NB4 (cell line): ENCODE results near the gene DMAC2.

Experiments used
- DNase-seq: peaks from one replicate; pipeline ENCODE4 v3.0.0; 2010; ENCODE audit warnings: low read depth
- H3K4me3 ChIP-seq: one replicate; pipeline ENCODE4 v1.5.1; 2011; ENCODE audit warnings: mild to moderate bottlenecking, low read depth, low read length, moderate library complexity
- MYC ChIP-seq: IDR thresholded peaks from 2 replicates; pipeline ENCODE4 v1.6.1; 2011; ENCODE audit warnings: low read depth, low read length
- POLR2A ChIP-seq: IDR thresholded peaks from 2 replicates; pipeline ENCODE4 v1.6.1; 2011; ENCODE audit warnings: mild to moderate bottlenecking; ENCODE audit not compliant: insufficient read length; ENCODE audit errors: extremely low read depth
- TF ChIP-seq, protein P1 (sequence below): IDR thresholded peaks from one replicate; pipeline ENCODE4 v1.5.1; 2012; ENCODE audit warnings: low read depth, low read length
- TF ChIP-seq, protein P2 (sequence below): IDR thresholded peaks from 2 replicates; pipeline ENCODE4 v1.6.1; 2011; ENCODE audit warnings: low read depth, low read length

The DMAC2 gene

DNA sequence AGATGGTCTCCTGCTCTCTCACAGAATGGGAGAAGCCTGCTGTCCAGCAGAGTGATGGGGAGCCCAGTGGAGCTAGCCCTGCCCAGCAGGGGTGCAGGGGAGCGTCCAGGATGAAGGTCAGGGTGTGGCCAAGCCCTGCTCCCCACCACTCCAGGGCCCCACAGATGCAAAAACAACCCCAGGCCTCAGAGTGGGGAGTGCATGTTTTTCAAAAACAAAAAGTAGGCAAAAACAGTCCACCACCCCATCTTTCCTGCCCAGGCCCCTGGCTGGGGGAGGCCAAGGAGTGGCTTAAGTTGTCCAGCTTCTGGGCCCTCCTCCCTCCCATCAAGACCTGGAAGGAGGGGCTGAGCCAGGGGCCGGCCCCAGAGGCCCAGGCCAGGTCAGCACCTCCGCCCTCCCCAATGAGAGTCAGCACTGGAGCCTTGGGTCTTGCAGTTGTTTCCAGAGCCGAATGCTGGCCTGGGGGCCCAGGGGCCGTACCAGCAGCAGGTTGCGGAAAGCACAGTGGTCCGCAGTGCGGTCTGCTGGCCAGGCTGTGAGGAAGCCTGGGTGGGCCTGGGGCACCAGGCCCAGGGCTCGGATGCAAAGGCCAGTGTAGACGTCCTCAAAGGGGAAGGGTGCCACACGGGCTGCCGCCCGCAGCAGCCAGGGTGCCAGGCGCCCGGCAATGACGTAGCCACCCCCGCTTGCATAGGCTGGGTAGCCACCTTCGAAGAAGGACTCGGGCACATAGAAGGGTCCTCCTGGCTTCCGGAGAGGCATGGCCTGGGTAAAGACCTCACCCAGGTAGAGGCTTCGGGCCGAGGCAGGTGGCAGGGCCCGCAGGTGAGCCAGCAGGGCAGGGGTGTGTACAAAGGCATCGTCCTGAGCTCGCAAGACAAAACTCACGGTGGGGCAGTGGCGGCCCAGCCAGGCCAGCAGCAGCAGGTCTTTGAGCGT is 14.3 kb downstream of the DMAC2 start:
- DNase-seq = no peak
- no peak for TF ChIP-seq POLR2A
- TF ChIP-seq MYC = no peak
- TF ChIP-seq, protein P1, sequence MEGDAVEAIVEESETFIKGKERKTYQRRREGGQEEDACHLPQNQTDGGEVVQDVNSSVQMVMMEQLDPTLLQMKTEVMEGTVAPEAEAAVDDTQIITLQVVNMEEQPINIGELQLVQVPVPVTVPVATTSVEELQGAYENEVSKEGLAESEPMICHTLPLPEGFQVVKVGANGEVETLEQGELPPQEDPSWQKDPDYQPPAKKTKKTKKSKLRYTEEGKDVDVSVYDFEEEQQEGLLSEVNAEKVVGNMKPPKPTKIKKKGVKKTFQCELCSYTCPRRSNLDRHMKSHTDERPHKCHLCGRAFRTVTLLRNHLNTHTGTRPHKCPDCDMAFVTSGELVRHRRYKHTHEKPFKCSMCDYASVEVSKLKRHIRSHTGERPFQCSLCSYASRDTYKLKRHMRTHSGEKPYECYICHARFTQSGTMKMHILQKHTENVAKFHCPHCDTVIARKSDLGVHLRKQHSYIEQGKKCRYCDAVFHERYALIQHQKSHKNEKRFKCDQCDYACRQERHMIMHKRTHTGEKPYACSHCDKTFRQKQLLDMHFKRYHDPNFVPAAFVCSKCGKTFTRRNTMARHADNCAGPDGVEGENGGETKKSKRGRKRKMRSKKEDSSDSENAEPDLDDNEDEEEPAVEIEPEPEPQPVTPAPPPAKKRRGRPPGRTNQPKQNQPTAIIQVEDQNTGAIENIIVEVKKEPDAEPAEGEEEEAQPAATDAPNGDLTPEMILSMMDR = no peak
- TF ChIP-seq, protein P2, sequence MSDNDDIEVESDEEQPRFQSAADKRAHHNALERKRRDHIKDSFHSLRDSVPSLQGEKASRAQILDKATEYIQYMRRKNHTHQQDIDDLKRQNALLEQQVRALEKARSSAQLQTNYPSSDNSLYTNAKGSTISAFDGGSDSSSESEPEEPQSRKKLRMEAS = no peak
- H3K4me3 ChIP-seq = no peak overlapping the region

DNA sequence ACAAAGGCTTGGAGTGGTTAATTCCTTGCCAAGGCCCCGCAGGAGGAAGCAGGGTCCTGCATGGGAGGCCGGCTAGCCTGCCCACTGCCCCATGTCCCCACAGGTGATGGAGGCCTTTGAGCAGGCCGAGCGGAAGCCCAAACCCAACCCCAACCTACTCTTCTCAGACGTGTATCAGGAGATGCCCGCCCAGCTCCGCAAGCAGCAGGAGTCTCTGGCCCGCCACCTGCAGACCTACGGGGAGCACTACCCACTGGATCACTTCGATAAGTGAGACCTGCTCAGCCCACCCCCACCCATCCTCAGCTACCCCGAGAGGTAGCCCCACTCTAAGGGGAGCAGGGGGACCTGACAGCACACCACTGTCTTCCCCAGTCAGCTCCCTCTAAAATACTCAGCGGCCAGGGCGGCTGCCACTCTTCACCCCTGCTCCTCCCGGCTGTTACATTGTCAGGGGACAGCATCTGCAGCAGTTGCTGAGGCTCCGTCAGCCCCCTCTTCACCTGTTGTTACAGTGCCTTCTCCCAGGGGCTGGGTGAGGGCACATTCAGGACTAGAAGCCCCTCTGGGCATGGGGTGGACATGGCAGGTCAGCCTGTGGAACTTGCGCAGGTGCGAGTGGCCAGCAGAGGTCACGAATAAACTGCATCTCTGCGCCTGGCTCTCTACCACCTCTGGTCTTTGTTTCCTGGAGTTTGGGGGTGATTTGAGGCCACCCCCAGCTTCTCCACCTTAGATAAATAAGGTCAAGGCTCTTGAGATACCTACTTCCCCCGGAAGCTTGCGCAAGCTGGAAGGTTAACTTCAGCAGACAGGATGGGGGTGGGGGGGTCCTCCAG is 15.2 kb downstream of the DMAC2 start:
- H3K4me3 ChIP-seq = peak overlapping the region; percentile 16
- TF ChIP-seq, protein P2 = no peak
- no peak for TF ChIP-seq POLR2A
- TF ChIP-seq, protein P1 = no peak
- TF ChIP-seq MYC = no peak
- DNase-seq = peak; percentile 69

DNA sequence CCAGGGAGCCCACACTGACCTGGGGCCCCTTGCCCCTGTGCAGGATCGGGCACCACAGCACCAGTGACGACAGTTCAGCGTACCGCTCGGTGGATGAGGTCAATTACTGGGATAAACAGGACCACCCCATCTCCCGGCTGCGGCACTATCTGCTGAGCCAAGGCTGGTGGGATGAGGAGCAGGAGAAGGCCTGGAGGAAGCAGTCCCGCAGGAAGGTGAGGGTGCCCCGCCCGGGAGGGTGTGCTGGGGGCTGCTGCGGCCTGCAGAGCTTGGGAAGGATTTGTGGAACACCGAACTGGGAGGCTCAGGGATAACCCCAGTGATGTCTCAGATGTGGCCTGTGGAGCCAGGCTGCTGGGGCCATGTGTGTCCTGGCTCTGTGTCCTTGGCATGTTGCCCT is 16.8 kb downstream of the DMAC2 start:
- H3K4me3 ChIP-seq = no peak overlapping the region
- TF ChIP-seq, protein P1 = no peak
- TF ChIP-seq MYC (no peak), POLR2A (no peak)
- TF ChIP-seq, protein P2 = no peak
- DNase-seq = no peak

DNA sequence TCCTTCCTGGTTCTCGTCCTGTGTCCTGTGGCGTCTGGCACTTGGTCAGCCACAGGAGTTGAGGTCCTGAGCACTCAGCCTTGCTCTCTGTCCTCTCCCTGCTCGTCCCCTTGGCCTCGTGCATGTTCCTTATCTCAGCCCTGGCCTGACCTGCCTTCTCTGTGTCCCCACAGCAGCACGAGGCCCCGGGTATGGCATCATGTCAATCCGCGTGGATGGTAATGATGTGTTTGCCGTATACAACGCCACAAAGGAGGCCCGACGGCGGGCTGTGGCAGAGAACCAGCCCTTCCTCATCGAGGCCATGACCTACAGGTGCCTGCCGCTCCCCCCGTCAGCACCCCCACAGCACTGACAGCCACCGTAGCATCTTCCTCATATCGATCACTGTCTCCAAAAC is 17.3 kb downstream of the DMAC2 start:
- DNase-seq = no peak
- TF ChIP-seq POLR2A = no peak
- TF ChIP-seq MYC = no peak
- TF ChIP-seq, protein P2 = no peak
- TF ChIP-seq, protein P1 = no peak

DNA sequence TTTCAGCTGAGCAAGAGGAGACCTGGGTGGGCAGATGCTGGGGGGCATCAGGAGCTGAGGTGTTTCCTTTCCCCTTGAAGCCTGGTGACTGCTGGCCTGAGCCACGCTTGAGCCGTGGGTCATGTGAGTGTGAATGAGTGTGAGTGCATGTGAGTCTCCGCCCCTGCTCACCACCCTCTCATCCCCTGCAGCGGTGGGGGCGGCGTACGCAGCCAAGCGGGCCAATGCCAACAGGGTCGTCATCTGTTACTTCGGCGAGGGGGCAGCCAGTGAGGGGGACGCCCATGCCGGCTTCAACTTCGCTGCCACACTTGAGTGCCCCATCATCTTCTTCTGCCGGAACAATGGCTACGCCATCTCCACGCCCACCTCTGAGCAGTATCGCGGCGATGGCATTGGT is 17.7 kb downstream of the DMAC2 start:
- DNase-seq = no peak
- H3K4me3 ChIP-seq = no peak overlapping the region
- TF ChIP-seq, protein P2 = no peak
- TF ChIP-seq POLR2A (no peak), MYC (no peak)
- TF ChIP-seq, protein P1 = no peak

More for the DNA sequence above, 17.3 kb downstream of the DMAC2 start:
- H3K4me3 ChIP-seq = no peak overlapping the region
